Measurements from ENCODE around the gene PTPRN2.

The PTPRN2 gene

GRCh38 chr7:157554393-157555238 is 1033.0 kb downstream of the PTPRN2 start:
- no peak for DNase-seq

DNA sequence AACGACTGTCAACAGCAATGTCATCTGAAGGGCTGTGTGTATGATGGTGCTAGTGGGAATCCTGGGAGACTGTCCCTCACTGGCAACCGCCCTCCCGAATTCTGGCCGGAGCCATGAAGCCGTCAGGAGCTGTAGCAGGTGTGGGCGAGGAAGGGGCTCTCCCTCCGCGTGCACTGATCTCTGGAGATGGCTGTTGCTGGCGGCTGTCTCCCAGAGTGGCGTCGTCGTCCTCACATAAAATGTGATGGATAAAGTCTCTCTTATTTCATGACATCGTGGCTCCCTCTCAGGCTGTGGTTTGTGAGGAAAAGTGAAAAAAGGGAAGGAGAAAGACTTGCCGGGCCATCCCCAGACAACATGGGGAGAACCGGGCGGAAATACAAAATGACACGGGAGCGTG is 1034.4 kb downstream of the PTPRN2 start:
- DNase-seq, result no peak

DNA sequence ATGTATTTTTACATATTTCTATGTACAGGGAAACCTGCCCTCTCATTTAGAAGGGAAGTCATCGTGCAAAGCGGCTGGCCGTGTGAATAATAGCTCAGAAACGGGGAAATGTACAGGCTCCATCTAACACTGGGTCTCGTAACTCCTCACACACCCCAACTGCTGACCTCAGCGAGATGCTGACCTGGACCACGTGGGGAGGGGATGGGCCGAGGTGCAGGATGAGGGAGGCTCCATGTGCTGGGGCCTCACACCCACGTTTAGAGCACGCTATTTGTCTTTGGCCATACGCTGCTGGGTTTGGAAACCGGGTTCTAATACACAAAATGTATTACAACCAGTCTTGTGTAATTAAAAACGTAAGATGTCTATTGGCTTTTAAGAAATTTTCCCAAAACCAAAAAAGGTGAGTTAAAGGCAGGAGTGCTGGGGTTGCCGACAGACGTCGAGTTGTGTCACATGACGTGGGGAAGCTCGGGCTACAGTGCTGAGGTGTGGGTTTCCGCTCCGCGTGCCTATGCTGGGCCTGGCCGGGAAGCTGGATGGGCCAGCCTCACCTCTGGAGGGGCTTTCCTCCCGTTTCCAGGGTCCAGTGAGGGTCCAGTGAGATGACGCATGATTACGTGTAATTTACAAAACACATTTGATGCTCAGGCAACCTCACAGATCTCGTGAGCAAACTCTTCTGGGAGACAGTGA is 1035.2 kb downstream of the PTPRN2 start:
- no peak for DNase-seq

GRCh38 chr7:157551325-157552070 is 1036.1 kb downstream of the PTPRN2 start:
- DNase-seq, result no peak

GRCh38 chr7:157550300-157551275 is 1037.0 kb downstream of the PTPRN2 start:
- no peak for DNase-seq

GRCh38 chr7:157549612-157550299 is 1037.9 kb downstream of the PTPRN2 start:
- DNase-seq, result no peak

GRCh38 chr7:157548691-157549303 is 1038.8 kb downstream of the PTPRN2 start:
- no peak for DNase-seq

DNA sequence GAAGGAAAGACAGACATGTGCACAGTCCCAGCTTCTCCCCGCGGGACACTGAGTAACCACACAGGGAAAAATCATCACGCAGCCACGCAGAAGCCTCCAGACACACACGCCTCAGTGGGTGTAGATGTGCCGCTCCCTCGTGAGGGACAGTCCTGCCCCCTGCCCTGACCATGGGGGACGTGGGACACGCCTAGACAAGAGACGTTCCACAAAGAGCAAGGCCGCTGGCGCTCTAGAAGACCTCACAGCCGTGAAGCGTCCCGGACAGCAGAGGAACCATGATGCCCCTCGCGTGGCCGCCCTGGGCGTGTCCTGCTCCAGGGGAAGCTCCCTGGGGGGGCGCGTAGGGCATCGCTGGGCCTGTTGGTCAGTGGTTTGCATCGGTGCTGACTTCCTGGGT is 1040.0 kb downstream of the PTPRN2 start:
- no peak for DNase-seq

DNA sequence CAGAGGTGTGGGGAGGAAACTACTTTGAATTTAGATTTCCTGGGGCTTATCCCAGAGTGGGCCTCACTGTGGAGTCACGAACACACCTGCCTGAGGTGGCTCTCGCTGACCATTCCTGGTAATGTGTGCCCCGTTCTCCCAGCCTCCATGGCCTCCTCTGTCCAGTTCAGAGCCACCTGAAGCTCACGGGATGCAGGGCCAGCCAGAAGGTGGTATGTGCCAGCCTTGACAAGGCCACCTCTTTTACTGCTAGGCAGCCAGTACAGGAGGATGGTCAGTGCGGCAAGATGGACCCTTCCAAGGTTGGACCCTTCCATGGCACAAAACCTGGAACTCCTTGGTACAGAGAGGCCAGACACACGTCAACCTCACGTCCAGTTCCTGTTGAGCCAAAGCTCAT is 1040.5 kb downstream of the PTPRN2 start:
- DNase-seq, result no peak

- DNase-seq, result no peak
Measured at GRCh38 chr7:157545681-157546060, 1042.0 kb downstream of the PTPRN2 start.

DNA sequence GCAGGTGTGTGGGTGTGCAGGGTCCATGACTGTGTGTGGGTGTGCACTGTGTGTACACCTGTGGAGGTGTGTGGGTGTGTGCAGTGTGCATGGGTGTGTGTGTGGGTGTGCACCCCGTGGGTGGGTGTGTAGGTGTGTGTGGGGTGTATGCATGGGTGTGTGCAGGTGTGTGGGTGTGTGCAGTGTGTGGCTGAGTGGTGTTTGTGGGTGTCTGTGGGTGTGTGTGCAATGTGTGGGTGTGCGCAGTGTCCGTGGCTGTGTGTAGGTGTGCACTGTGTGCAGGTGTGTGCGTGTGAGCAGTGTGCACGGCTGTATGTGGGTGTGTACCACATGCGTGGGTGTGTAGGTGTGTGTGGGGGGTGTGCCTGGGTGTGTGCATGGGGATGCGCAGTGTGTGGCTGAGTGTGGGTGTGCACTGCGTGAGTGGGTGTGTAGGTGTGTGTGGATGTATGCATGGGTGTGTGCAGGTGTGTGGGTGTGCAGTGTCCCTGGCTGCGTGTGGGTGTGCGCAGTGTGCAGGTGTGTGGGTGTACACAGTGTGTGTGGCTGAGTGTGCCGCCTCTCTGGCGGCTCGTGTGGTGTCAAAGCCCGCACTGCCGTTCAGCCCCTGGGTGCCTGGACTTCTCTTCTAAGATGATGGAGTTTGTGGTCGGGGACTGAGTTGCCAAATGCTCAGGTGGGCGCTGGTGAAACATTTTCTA is 1042.5 kb downstream of the PTPRN2 start:
- DNase-seq, result no peak

- DNase-seq, result no peak
Measured at GRCh38 chr7:157544226-157544625, 1043.4 kb downstream of the PTPRN2 start.

GRCh38 chr7:157543791-157544190 is 1043.8 kb downstream of the PTPRN2 start:
- DNase-seq, result no peak

GRCh38 chr7:157543276-157543675 is 1044.3 kb downstream of the PTPRN2 start:
- no peak for DNase-seq

- no peak for DNase-seq
Measured at GRCh38 chr7:157542068-157543021, 1045.3 kb downstream of the PTPRN2 start.

DNA sequence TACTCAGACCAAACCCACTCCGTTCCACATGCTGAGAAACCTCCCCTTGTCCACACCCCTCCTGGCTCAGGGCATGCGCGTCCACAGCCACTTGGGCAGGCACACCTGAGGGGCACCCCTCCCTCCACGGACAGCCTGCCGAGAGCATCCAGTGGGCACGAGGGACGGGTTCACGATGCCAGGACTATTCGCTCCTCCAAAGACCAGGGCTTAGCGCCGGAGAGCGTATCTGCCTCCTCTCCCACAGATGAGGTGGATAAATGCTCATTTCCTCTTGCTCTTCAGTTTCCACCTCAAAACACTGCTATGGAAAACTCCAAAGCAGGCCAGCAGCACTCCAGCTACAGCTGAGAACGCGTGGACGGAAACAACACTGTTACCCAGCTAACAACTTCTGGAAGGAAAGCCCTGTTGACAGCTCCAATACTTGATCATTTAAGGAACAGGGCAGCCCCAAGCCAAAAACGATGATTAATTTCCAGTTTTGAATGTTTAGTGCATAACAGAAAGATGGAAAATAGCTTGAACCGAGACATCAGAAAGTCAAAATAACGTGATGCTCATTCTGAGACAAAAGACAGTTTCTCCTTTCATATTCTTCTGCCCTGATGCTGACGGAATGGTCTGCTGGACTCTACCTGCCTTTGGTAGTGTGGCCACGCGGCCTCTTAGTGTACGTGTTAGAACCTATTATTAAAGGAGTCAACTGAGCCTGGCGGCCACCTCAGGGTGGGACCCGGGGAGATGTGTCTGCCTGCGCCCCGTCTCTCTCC is 1046.1 kb downstream of the PTPRN2 start:
- no peak for DNase-seq

GRCh38 chr7:157540606-157541294 is 1046.9 kb downstream of the PTPRN2 start:
- no peak for DNase-seq

DNA sequence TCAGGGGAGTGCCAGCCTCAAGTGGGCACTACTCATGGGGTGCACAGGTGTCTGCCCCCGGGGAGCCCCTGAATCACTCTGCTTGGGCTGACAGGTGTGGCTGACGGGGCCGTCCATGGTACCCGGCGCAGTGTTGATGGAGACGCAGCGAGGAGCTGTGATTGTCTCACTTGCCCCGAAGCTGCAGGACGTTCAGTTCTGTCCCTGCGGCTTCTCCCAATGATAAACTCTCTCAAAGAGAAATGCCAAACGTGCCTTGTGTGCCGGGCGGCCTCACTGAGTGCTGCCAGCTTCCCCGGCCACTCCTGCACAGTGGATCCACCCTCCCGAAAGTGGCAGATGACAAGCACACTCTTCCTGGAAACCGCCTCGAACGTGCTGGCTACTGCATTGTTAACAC is 1047.6 kb downstream of the PTPRN2 start:
- DNase-seq, result no peak
